NB4 (cell line): ENCODE data around the gene ZNF408.
"Not testable (repeated sequence)": the region's sequence is repeated elsewhere in the genome, so short reads cannot be mapped to it uniquely, and the experiment has no call there.

Experiments
- DNase-seq: peaks from one replicate; pipeline ENCODE4 v3.0.0; 2010; ENCODE audit warnings: low read depth
- H3K4me3 ChIP-seq: one replicate; pipeline ENCODE4 v1.5.1; 2011; ENCODE audit warnings: mild to moderate bottlenecking, low read depth, low read length, moderate library complexity
- MYC ChIP-seq: IDR thresholded peaks from 2 replicates; pipeline ENCODE4 v1.6.1; 2011; ENCODE audit warnings: low read depth, low read length
- POLR2A ChIP-seq: IDR thresholded peaks from 2 replicates; pipeline ENCODE4 v1.6.1; 2011; ENCODE audit warnings: mild to moderate bottlenecking; ENCODE audit not compliant: insufficient read length; ENCODE audit errors: extremely low read depth
- TF ChIP-seq, protein P1 (sequence below): IDR thresholded peaks from one replicate; pipeline ENCODE4 v1.5.1; 2012; ENCODE audit warnings: low read depth, low read length
- TF ChIP-seq, protein P2 (sequence below): IDR thresholded peaks from 2 replicates; pipeline ENCODE4 v1.6.1; 2011; ENCODE audit warnings: low read depth, low read length

ZNF408 gene

DNA sequence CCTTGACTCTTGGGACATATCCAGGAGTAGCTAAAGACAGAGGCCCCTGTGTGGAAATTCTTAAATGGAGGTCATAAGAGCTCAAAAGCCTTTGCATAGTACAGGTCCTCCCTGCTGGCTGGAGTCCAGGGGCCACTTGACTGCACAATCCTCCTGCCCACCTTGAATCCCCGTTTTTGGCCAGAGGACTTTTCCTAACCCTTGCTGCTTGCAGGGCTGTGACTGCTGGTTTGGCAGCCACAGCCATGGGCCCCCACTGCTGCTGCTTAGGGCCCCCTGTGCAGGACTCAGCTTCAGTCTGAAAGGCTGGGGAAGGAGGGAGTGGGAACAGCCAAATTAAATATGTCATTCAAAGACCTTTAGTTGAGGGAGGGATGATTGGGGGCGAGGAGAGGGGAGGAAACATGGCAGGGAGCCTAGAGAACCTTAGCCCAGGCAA lies 33.8 kb upstream of the ZNF408 start:
- DNase-seq: no peak
- TF ChIP-seq, protein P1, sequence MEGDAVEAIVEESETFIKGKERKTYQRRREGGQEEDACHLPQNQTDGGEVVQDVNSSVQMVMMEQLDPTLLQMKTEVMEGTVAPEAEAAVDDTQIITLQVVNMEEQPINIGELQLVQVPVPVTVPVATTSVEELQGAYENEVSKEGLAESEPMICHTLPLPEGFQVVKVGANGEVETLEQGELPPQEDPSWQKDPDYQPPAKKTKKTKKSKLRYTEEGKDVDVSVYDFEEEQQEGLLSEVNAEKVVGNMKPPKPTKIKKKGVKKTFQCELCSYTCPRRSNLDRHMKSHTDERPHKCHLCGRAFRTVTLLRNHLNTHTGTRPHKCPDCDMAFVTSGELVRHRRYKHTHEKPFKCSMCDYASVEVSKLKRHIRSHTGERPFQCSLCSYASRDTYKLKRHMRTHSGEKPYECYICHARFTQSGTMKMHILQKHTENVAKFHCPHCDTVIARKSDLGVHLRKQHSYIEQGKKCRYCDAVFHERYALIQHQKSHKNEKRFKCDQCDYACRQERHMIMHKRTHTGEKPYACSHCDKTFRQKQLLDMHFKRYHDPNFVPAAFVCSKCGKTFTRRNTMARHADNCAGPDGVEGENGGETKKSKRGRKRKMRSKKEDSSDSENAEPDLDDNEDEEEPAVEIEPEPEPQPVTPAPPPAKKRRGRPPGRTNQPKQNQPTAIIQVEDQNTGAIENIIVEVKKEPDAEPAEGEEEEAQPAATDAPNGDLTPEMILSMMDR: no peak
- H3K4me3 ChIP-seq: no peak overlapping the region

DNA sequence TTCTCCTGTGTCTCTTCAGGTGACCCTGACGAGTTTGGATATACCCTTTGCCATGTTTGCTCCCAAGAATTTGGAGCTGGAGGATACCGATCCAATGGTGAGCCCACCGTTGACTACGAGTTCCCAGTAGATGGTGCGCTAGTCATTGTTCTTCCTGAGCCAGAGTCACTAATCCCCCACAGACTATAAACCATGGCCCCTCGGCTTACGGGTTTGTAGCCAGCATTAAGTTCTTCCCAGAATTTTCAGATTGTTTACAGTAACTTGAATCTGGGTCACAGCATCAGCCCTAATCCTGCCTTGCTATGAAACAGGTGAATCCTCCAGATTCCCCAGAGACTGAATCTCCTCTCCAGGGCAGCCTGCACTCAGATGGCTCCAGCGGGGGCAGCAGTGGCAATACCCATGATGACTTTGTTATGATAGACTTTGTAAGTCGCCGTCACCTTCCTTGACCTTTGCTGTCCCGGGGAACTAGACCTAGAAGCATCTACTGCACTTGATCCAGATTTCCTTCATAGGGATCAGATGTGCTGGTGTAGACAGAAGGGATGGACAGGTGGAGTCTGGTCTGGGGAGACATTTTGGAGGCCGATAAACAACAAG lies 32.2 kb upstream of the ZNF408 start:
- H3K4me3 ChIP-seq: no peak overlapping the region
- no peak for DNase-seq
- TF ChIP-seq, protein P2, sequence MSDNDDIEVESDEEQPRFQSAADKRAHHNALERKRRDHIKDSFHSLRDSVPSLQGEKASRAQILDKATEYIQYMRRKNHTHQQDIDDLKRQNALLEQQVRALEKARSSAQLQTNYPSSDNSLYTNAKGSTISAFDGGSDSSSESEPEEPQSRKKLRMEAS: no peak
- TF ChIP-seq POLR2A (no peak), MYC (no peak)
- TF ChIP-seq, protein P1: no peak

DNA sequence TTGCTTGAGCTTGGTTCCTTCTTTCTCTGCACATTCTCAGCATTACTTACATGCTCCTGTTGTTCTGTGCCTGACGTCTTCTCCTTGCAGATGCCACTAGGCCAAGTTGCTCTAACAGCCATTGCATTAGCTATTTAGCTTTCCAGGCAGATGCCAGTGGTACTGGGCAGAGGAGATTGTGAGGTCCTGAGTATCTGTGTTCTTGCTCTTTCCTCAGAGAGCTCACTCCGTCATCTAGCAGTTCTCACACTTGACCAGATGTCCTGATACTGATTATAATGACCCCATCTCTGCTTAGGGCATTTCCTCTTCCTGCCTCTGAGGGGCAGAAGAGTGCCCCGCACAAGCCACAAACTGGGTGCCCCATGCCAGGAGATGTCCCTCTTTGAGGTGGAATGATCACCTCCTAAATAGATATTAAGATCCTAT lies 31.1 kb upstream of the ZNF408 start:
- no peak for TF ChIP-seq POLR2A
- TF ChIP-seq, protein P2: 0 out of 2 replicates have a peak, but pooled peaks have one; percentile 39
- peak; percentile 40 for TF ChIP-seq MYC
- TF ChIP-seq, protein P1: peak; percentile 70
- DNase-seq: peak; percentile 80

DNA sequence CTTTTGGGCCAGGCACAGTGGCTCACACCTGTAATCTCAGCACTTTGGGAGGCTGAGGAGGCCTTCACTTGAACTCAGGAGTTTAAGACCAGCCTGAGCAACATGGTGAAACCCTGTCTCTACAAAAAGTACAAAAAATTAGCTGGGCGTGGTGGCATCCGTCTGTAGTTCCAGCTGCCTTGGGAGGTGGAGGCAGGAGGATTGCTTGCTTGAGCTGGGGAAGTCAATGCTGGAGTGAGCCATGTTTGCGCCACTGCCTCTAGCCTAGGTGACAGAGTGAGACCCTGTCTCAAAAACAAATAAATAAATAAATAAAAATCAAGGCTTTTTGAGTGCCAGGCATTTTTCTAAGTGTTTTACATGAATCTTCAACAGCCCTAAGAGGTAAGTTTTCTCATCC lies 30.3 kb upstream of the ZNF408 start:
- not testable (repeated sequence) for H3K4me3 ChIP-seq, DNase-seq

More for the DNA sequence above, 31.1 kb upstream of the ZNF408 start:
- H3K4me3 ChIP-seq: no peak overlapping the region

DNA sequence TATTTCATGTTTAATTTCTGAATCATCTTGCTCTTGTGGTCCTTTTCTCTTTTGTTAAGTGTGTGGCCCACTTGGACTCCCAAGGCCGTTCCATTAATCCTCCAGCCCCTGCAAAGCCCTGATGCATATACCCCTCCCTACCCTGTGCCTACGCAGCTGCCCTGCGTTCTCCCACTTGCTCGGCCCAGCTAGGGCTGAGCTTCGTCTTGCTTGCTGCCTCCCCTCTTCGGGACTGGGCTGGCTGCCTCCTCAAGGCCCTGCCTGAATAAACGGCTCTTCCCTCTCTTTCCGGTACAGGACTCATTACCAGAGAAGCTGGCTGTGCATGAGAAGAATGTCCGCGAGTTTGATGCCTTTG lies 28.9 kb upstream of the ZNF408 start:
- no peak for DNase-seq
- TF ChIP-seq POLR2A (no peak), MYC (no peak)
- TF ChIP-seq, protein P1: no peak
- TF ChIP-seq, protein P2: no peak
- no peak overlapping the region for H3K4me3 ChIP-seq

DNA sequence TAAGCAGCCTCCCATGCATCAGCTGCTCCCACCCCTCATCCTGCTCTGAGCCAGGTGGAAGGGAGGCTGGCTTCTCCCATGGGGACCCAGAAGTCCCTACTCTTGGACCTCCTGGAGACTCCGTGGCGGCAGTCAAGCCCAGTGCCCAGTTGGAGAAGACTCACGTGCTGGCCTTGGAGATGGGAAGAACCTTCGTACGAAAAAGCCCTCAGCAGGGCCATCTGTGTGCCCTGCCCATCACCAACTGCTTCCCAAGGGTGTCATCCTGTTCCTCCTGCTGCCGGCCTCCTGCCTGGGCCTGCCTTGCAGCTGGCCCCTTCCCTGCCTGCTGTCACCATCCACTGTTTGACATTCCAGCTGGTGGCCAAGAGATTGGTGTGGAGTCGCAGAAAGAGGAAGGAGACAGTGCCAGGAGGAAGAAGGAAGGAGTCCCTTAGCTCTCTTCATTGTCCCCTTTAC lies 28.4 kb upstream of the ZNF408 start:
- peak; percentile 52 for DNase-seq
- no peak overlapping the region for H3K4me3 ChIP-seq
- no peak for TF ChIP-seq MYC
- TF ChIP-seq, protein P2: no peak
- no peak for TF ChIP-seq POLR2A
- TF ChIP-seq, protein P1: no peak
